GF-D8 (cell line): ENCODE measurements around the gene DOK1.
A peak's percentile ranks its signal among the peaks of the same experiment; 100 is the strongest.

ENCODE experiments used
- DNase-seq: peaks from one replicate; lab custom pipeline; 2025; lab: John Stamatoyannopoulos, UW

DOK1 gene

DNA sequence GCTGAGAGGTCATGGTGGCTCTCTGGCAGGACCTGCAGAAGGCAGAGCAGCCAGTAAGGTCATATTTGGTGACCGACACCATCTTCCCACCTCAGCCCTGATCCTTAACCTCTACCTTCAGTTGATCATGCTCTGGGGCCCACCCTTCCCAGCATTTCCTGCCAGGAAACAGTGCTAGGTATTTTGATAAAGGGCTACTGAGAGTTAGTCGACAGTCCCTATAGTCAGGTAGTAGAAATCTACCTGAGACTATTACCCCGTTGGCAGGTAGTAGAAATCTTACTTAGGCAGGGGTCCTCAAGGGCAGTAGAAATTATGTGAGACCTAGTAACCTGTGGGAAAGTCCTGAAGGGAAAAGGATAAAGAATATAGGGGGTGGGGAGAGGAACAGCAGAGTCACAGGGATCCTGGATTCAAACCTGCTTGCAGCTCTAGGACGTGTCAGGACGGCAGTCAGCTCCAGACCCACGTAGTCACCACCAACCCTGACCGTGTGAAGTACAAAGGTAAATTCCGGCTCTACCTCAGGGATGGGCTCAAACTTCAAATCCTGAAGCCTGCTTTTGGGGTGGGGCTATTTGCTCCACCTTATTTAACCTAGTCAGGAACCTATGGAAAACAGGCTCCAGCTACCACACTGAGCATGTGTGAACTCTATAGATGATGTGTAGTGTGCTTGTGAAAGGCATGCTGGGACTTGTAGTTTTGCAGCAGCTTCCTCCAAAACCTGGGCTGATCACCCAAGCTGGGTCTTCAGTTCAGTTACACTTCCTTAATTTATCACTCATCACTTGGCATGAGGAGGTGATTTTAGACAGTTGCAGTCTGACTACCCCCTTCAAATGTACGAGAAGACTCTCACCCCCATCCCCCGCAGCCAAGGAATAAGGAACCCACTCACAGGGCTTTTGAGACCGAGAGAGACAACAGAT lies 28.5 kb upstream of the DOK1 start, which contains the start of gene DQX1:
TSS of gene DQX1 (minus strand) at position 515 of the 932 bp plus-strand sequence. CDS start at position 13, 502 bp downstream.
- no peak for DNase-seq

DNA sequence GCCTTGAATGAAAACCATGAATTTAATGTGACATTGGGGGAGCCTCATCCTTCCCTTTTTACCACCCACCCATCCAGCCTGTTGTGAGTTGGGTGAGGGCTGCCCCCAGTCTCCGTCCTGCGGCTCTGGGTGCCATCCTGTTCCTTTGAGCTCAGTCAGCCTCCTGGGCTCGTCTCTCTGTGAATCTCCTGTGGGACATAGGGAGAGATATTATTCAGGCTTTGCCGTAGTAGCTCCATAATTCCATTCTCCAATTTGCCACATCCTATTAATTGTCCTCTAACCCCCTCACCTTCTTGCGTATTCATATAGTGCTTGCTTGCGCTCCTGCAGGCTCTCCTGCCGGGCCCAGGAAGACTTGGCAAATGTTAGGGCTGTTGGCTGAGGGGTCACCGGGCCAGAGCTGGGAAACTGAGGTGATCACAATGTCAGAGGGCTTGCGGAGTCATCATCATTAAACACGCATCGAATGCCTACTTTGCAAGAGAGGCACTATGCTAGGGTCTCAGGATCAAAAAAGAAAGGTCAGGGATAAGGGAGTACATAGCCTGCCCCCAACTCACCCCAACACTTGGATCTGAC lies 27.8 kb upstream of the DOK1 start:
- DNase-seq, result no peak

DNA sequence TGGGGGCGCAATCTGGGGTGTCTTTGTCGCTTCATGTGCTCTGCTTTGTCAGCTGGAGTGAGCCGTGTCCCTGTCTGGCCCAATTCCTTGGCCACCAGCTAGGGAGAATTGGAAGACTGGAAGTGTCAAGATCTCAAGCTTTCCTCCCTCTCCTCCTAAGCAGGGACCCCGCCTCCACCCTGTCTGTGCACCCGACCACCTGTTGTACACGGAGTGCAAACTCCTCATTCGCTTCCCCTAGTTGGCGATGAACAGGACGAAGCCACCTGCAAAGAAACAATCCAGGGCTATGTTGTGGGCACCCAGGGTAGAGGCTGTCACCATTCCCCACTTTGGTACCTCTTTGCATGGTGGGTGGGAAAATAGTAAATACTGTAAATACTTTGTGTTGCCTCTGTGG lies 26.8 kb upstream of the DOK1 start:
- no peak for DNase-seq

DNA sequence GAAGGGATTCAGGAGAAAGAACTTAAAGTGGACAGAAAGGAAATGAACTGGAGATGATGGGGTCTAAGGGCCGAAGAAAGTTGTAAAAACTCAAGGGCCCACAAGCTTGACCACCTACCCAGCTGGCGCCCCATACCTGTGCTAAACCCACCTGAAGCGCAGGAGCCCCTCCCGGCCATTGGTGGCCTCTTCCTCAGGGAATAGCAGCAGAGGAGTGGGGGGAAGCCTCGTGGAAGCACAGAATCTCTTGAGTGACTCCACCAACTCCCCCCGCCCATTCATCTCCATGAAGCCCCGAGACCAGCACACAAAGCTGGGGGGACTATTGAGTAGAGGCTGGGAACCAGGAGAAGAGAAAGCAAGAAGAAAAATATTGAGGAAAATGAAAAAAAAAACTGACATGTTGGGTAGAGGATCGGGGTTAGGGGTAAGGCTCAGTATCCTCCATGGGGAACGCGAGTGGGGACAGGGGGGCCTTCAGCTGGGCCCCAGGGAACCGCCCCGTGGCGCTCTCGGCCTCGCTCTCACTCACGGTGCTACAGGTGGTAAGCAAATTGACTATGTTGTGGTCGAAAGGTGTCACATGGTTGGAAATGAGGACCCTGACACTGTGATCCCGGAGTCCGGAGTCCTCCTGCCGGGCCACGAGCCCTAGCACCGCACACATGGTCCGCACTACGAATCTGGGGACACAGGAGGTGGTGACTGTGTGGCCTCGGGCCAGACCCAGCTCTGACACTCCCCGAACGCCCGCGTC lies 25.7 kb upstream of the DOK1 start:
- no peak for DNase-seq

DNA sequence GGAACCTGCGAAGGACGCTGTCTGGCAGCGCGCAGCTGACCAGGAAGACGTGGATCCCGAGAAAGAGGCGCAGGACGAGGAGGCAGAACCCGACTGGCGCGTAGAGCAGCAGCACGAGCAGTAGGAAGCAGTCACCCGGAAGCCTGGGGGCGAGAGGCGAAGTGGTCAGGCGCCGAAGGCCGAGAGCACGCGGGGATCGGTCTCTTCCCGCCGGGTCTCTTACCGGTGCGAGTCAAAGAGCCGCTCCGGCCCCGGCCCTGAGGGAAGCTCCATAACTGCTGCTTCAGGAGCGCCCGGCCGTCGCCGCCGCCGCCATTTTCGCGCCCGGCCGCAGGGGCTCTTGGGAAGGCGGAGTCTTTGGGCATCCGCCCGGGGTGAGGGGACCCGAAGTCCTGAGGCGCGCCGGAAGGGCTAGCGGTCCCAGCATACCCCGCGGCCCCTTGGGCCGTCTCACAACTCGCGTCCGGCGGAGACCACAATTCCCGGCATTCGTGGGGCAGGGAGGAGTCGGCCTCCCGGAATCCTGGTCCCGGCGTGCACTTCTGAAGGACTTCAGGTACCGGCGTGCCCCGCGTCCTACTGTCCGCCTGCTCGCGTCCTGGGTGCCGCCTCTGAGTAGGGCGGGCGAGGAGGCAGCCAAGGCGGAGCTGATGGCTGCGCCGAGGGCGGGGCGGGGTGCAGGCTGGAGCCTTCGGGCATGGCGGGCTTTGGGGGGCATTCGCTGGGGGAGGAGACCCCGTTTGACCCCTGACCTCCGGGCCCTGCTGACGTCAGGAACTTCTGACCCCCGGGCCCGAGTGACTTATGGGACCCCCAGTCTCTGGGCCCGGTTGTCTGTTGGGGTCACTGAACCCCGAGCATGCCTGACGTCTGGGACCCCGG lies 24.9 kb upstream of the DOK1 start, which contains the start of the genes AUP1 and HTRA2:
TSS of gene AUP1 (minus strand) at position 350 of the 882 bp plus-strand sequence. CDS start at position 273, 77 bp downstream.
TSS of gene HTRA2 (plus strand) at position 577 of the 882 bp plus-strand sequence. CDS start at position 651, 74 bp downstream.
- peak; percentile 91 for DNase-seq

DNA sequence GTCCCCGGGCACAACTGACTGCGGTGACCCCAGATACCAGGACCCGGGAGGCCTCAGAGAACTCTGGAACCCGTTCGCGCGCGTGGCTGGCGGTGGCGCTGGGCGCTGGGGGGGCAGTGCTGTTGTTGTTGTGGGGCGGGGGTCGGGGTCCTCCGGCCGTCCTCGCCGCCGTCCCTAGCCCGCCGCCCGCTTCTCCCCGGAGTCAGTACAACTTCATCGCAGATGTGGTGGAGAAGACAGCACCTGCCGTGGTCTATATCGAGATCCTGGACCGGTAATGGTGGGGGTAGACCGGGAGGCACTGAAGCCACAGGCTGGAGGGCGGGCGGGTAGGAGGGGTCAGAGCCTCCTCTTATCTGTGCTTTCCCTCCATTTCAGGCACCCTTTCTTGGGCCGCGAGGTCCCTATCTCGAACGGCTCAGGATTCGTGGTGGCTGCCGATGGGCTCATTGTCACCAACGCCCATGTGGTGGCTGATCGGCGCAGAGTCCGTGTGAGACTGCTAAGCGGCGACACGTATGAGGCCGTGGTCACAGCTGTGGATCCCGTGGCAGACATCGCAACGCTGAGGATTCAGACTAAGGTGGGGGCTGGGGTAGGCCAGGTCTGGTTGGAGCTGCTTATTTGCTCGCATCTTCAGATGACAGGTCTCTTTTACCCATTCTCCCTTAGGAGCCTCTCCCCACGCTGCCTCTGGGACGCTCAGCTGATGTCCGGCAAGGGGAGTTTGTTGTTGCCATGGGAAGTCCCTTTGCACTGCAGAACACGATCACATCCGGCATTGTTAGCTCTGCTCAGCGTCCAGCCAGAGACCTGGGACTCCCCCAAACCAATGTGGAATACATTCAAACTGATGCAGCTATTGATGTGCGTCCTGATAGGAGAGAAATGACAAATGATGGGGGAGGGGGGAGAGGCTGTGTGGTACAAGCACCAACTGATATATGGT lies 24.0 kb upstream of the DOK1 start:
- DNase-seq, result no peak

DNA sequence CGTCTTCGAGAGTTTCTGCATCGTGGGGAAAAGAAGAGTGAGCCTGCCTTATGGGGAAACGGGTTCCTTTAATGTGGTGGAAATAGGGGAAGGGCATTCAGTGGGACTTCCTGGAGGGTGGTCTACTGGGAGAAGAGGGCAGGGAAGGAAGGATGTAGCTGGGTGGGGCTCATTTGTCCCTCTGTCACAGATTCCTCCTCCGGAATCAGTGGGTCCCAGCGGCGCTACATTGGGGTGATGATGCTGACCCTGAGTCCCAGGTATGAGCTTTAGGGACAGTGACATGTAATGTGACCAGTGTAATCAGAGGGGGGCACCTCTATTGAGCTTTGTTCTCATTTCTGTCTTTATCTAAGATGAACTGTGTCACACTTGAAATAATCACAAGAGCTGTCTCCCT lies 22.9 kb upstream of the DOK1 start:
- DNase-seq, result no peak

DNA sequence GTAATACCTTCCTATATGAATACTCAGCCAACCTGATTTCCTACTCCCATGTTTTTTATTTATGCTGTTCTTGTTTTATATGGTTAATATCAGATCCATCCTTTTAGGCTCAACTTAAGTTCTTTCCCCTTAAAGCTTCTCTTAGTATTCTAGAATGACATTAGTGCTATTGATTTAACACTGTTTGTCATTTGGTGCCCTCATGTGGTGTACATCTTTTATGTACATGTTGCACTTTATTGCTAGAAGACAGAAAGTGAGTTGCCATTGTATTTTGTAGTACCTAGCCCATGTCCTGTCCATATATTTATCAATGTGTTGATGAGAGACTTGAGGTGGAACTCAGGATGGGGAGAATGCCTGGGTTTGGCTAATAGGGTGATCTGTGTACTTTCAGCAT lies 22.3 kb upstream of the DOK1 start:
- peak; percentile 9 for DNase-seq

DNA sequence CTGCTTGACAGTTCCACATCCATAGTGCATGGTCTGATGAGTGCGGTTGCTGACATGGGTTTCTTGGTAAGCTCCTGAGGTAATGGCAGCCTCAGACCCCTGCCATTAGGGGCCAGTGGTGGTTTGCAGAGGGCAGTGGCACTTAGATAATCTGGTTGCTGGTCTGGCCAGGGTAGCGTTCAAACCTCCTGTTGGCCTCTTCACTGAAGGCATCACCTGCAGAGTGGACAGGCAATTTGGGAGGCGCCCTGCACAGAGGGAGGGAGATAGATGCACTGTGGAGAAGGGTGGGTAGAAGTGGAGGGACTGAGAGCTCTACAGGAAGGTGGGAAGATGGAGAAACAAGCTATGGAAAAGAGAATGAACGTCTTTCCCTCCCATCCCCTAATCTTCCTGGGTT lies 21.1 kb upstream of the DOK1 start:
- DNase-seq, result no peak

DNA sequence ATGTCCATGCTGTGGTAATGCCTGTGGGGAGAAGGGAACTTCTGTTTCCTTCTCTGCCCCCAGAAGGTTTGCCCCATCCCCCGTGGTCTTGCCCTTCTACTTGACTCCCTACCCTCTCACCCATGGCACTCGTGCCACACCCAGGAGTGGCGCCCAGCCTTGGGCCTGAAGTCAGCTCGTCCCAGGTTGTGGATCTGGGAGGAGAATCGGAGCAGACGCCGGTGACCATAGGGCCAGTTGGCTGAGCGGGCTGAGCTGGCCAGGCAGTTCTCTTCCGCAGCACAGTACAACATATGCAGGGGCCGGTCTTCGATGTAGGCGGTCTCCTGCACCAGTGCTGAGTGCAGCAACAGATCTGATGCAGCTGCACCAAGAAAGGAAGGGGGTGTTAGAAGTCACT lies 20.1 kb upstream of the DOK1 start:
- no peak for DNase-seq

DNA sequence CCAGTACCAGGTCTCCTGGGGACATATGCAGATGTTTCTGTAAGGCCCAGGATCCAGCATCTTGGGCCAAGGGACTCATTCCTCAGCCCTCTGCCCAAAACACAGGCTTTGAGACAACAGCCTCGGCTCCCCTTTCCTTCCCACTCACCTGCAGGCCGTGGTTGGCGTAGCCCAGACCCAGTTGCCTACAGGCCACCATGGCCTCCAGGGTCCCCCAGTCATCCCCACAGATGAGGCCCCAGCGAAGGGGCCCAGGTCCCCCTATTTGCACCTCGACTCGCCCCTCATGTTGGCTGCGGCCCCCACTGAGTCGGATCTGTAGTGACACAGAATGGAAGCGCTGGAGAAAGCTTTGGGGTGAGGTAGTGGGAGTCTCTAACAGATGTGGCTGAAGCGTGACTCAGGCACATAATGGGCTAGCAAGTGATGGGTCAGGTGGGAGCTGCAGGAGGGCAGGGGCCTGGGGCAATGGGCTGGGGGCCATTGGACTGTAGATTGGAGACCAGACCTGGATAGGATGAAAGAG lies 19.0 kb upstream of the DOK1 start:
- DNase-seq, result no peak

DNA sequence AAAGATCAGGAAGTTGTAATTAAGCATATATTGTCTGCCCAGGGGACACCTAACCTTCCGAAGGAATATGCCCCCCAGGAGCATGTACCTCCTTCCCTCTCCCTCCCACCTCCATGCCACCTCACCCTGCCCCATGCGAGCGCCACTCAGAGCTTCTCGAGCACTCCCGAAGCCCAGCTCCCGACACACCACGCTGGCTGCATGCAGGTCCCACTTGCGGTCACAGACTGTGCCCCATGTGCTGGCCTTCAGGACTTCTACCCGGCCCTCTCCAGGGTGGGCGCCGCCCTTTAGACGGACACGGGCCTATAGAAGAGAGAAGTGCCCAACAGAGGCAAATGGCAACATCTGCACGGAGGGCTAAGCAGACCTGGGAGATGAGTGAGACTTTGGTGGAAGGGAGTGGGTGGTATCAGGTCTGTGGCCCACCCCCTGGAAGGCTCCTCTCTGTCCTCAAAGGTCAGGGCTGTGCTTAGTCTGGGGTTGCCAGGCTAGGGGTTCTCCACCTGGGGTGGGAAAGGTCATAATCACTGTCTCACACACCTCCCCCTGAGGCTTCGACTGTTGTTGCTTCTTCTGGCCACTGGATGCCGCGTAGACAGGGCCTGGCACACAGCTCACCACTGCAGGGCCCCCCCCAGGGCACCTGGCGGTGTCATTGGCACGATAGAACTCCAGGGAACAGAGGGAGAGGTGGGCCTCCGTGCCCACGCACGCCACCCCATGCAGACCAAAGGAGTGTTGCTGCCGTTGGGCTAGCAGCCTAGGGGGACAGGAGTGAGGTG lies 18.2 kb upstream of the DOK1 start:
- DNase-seq, result no peak

DNA sequence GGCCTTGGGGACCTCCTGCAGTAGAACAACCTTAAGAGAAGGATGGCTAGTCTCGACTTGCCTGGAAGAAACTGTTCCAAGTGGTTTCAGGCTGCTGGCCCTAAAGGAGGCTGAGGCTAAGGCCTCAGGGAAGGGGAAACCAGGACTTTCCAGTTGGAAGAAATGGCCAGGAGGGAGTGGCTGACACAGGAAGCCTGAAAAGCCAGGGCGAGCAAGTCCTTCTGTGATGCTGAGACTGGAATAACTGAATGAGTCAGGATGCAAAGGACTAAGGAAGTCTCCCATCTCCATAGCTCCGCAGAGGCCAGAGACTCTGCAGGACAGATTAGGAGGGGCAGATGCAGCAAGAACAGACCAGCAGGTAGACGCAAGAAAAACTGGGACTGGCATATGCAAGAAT lies 17.4 kb upstream of the DOK1 start:
- DNase-seq, result no peak

DNA sequence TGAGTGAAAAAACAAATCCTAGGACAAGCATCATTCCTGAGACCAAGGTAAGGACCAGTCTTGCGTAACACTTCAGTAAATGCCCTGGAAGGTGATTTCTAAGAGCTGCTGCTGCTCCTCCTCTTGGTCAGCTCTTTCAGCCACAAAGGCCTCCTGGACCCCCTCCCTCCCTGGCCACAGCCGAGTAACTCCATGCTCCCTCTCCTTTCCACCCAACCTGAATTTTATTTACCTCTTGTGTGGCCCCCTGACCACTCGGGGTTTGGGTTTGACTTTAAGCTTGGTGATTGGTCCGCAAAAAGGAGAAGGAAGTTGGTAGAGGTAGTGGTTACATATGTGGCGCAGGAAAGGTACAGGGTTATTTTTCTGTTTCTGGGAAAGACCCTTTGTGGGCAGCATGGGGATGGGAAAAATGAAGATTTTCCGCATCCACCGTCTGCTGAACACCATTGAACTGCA lies 15.6 kb upstream of the DOK1 start:
- peak; percentile 33 for DNase-seq

DNA sequence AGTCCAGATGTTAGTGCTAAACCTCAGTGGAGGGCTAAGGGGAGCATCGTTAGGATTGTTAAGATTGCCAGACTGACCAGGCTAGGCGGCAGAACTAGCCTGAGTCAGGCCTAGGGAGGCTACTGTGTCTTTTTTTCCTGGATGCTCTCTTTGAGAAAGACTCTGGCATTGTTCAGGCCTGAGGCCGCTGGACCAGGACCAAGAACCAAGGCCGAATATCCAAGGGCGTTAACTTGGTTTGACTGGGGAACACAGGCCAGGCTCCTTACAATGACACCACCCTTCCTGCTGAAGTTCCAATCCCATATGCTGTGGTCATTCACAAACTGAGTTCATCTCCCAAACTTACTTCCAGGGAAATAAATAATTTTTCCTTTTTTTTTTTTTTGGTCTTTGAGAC lies 14.2 kb upstream of the DOK1 start:
- DNase-seq, result no peak

DNA sequence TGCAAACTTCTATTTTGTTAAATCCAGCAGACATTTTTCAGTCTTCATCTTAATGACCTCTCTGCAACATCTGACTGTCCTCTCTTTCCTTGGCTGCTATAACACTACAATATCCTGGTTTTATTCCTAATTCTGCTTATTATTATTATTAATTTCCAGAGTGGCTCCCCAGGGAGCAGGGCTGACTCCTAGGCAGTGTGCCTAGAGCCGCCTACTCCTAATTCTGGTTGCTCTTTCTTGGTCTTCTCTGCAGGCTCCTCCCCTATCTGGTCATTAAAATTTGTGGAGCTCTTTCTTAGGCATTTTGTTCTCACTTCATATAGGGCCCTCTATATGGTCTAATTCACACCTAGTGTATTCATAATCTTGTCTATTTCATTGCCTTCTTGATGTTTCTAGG lies 11.5 kb upstream of the DOK1 start:
- DNase-seq, result no peak

DNA sequence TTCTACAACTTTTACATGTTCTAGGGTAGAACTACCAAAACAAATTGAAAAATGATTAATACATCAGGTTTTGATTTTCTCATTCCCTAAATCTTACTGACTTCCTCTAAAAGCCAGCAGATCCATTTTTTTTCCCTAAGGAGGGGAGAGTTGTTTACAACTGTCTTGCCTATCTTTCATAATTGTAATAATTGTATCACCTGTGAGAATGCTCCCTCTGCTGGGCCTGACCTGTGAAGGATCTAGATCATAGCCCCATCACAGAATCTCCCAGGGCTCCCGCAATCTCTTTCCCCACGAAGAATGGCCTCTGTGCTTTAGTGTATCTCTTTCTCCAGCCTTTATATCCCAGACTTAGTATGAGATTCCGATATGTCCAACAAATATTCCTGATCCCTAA lies 9.9 kb upstream of the DOK1 start:
- DNase-seq, result no peak

DNA sequence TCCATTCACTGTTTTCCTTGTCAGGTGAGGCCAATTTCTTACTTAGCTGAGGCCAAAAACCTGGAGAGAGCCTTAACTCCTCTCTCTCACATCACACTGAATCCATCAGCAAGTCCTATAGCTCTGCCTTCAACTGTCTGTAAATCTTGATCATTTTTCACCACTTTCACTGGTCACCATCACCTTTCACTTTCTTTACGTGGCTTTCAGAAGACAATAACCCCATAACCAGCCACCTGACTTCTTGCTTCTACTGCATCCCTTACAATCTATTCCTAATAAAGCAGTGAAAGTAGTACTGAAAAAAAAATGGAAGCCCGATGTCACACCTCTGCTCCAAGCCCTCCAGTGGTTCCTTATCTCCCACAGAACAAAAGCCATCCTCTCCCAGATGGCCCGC lies 8.5 kb upstream of the DOK1 start:
- no peak for DNase-seq

DNA sequence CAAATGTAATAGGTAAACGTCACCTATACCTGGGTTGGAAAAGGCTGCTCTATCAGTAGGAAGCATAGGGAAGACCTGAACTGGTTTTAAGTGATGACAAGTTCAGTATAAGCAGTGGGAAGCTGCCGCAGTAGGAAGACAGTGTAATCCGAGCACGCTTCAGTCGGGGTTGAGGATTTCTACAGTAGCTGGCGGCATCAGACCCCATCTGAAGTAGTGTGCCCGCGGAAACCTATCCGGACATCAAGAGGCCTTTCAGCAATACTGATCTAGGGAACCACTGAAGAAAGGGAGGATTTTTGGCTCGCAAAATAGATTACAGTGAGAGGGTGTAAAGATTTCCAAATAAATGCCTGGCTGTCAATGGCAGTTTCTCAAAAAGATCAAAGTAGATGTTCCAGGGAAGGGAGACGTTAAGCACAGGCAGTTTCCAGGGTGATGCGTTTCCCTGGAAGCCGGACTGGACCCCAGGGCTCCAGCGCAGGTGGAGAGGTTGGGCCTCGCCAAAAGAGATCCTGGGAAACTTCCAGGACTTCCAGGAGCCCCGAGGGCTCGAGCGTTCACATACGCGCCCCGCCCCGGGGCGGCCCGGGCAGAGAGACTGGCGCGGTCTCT lies 6.1 kb upstream of the DOK1 start:
- DNase-seq, result no peak
